GM12878 (cell line): ENCODE measurements around the gene ATG4B. TPM values are rescaled to one million over a fixed set of nuclear protein-coding genes. Genes with fewer than 3 reads are reported as not detected.

ENCODE experiments used
- ATAC-seq: fragments of 200-7000 bp; cut with Tn5 transposase; 3 replicates; pipeline ENCODE4 v1.9.1; 2020; ENCODE audit warnings: mild to moderate bottlenecking, moderate library complexity
- BruUV-seq: library from RNA; stranded (reverse); fragments of 400-500 nt; replicated peaks from 2 replicates; lab custom pipeline; 2021; lab: Mats Ljungman, UMichigan
- CTCF ChIA-PET: fragments of 300-600 bp; sonication (Branson Sonifier 250); formaldehyde crosslinking; extraction: SDS; loops from one replicate; lab custom pipeline; 2021; ENCODE audit warnings: inconsistent platforms; lab: Yijun Ruan, JAX
- POLR2A ChIA-PET: fragments of 350-600 bp; formaldehyde crosslinking; extraction: SDS; loops from one replicate; lab custom pipeline; 2021; ENCODE audit warnings: inconsistent platforms; lab: Charles Lee
- RAD21 ChIA-PET: fragments of 300-600 bp; sonication (Branson Sonifier 250); formaldehyde crosslinking; loops from one replicate; lab custom pipeline; 2023; ENCODE audit warnings: antibody characterized with exemption; ENCODE audit not compliant: unreplicated experiment; lab: Charles Lee
- SMC1A ChIA-PET: fragments of 300-600 bp; sonication (Branson Sonifier 250); formaldehyde crosslinking; loops from one replicate; lab custom pipeline; 2023; ENCODE audit not compliant: unreplicated experiment, uncharacterized antibody; lab: Charles Lee
- DNase-seq: peaks from one replicate; pipeline ENCODE4 v3.0.0-alpha.2; 2011; ENCODE audit warnings: low read depth, low spot score
- FAIRE-seq: peaks from 3 replicates; lab custom pipeline; 2011; peaks lifted over from hg19 to GRCh38; lab: Jason Lieb, UNC
- H2AFZ ChIP-seq: 2 replicates; pipeline ENCODE4 v1.6.0; 2011; ENCODE audit warnings: low read depth, low read length, control low read depth; ENCODE audit not compliant: control insufficient read depth
- H3K27ac ChIP-seq: 2 replicates; pipeline ENCODE4 v1.5.1; 2011; ENCODE audit warnings: control low read depth; ENCODE audit not compliant: control insufficient read depth, insufficient read depth
- H3K27me3 ChIP-seq, 2 experiments: replicated peaks in 1 of 2; 2 replicates each; pipeline versions ENCODE4 v1.6.0 to v1.6.1; 2011; ENCODE audit warnings: low read length in 1 of 2; ENCODE audit not compliant: control insufficient read depth in 2 of 2, insufficient read depth in 2 of 2
- H3K36me3 ChIP-seq, 2 experiments: 2 replicates each; pipeline ENCODE4 v1.5.1; 2011; ENCODE audit warnings: low read length in 1 of 2; ENCODE audit not compliant: control insufficient read depth in 2 of 2, insufficient read depth in 2 of 2
- H3K4me1 ChIP-seq: 2 replicates; pipeline ENCODE4 v1.6.1; 2011; ENCODE audit warnings: mild to moderate bottlenecking, low read length, moderate library complexity, mixed read lengths; ENCODE audit not compliant: control insufficient read depth, insufficient read depth
- H3K4me2 ChIP-seq: 2 replicates; pipeline ENCODE4 v1.6.0; 2011; ENCODE audit warnings: control low read depth; ENCODE audit not compliant: control insufficient read depth, insufficient read depth
- H3K4me3 ChIP-seq: fragments of 200-600 bp; sonication (generic); 2 replicates; pipeline ENCODE4 v1.5.1; 2016
- H3K79me2 ChIP-seq: 2 replicates; pipeline ENCODE4 v1.6.0; 2011; ENCODE audit warnings: low read length; ENCODE audit not compliant: control insufficient read depth, insufficient read depth
- H3K9ac ChIP-seq: 2 replicates; pipeline ENCODE4 v1.8.0; 2011; ENCODE audit warnings: low read length, control low read depth, mixed read lengths; ENCODE audit not compliant: control insufficient read depth, insufficient read depth
- H3K9me3 ChIP-seq: replicated peaks from 3 replicates; pipeline ENCODE4 v1.5.1; 2011; ENCODE audit warnings: mild to moderate bottlenecking, low read length; ENCODE audit not compliant: control insufficient read depth, insufficient read depth
- H4K20me1 ChIP-seq: 2 replicates; pipeline ENCODE4 v1.6.0; 2011; ENCODE audit not compliant: control insufficient read depth, insufficient read depth
- BHLHE40 ChIP-seq, 2 experiments: fragments of 450-650 bp in 1 of 2; IDR thresholded peaks; 2 replicates each; pipeline ENCODE4 v1.6.1; 2011 to 2017; ENCODE audit warnings: low read depth in 2 of 2, borderline replicate concordance in 1 of 2, improper control_type of control experiment in 1 of 2, low read length in 1 of 2, mild to moderate bottlenecking in 1 of 2
- JUND ChIP-seq: IDR thresholded peaks from 2 replicates; pipeline ENCODE4 v1.6.1; 2012; ENCODE audit warnings: low read depth, mild to moderate bottlenecking, low read length, improper control_type of control experiment, moderate library complexity
- MEF2A ChIP-seq: IDR thresholded peaks from 2 replicates; pipeline ENCODE4 v1.6.1; 2011; ENCODE audit warnings: low read depth, mild to moderate bottlenecking, low read length, moderate library complexity; ENCODE audit not compliant: insufficient read depth
- MYB ChIP-seq: fragments of 150-350 bp; IDR thresholded peaks from 2 replicates; pipeline ENCODE4 v1.6.1; 2014; ENCODE audit warnings: mild to moderate bottlenecking, low read depth, low read length, borderline replicate concordance
- NR2C2 ChIP-seq: IDR thresholded peaks from 2 replicates; pipeline ENCODE4 v1.6.1; 2011; ENCODE audit warnings: borderline replicate concordance, low read depth; ENCODE audit not compliant: control insufficient read depth, insufficient read length
- NR2F1 ChIP-seq: fragments of 450-650 bp; conservative IDR thresholded peaks from 2 replicates; pipeline ENCODE4 v1.6.1; 2017; ENCODE audit warnings: mild to moderate bottlenecking
- POLR2AphosphoS2 ChIP-seq: IDR thresholded peaks from 2 replicates; pipeline ENCODE4 v1.6.1; 2011; ENCODE audit warnings: low read depth, mild to moderate bottlenecking, low read length, improper control_type of control experiment, moderate library complexity
- RFX5 ChIP-seq: IDR thresholded peaks from 2 replicates; pipeline ENCODE4 v1.6.1; 2011; ENCODE audit warnings: low read depth, low read length, improper control_type of control experiment
- SIN3A ChIP-seq: IDR thresholded peaks from 2 replicates; pipeline ENCODE4 v1.6.1; 2012; ENCODE audit warnings: low read depth, low read length, improper control_type of control experiment
- SREBF1 ChIP-seq: IDR thresholded peaks from 2 replicates; pipeline ENCODE4 v1.6.1; 2012; ENCODE audit warnings: mild to moderate bottlenecking, low read length
- WGBS: methylation state at CpG from one replicate; pipeline ENCODE4 v1.1.6; 2016; ENCODE audit warnings: low lambda C conversion rate; ENCODE audit not compliant: insufficient replicate concordance, insufficient coverage; ENCODE audit errors: missing lambda C conversion rate; 5-methylcytosine and 5-hydroxymethylcytosine counted together
- in situ Hi-C: fragments of 300-500 bp; cut with MboI; formaldehyde crosslinking; loops from 9 replicates; pipeline ENCODE4 v1.14.3; 2018; ENCODE audit warnings: mixed read lengths
- intact Hi-C: fragments of 100-400 bp; cut with micrococcal nuclease; formaldehyde crosslinking; loops from one replicate; pipeline ENCODE4 v1.14.2; 2022; ENCODE audit not compliant: unreplicated experiment
- polyA plus RNA-seq, 11 experiments: library from polyadenylated mRNA; depleted of rRNA in 4 of 11; unstranded in 6 of 11; stranded (reverse) in 5 of 11; fragments of >200 nt; fragmentation: Nextera tagmentation in 4 of 11; fragmentation: Illumina TruSeq in 1 of 11; extraction: Ambion mirVana in 4 of 11; extraction: Trizol in 1 of 11; gene quantifications; 1 replicate in 1 of 11; 2 replicates in 10 of 11; pipeline versions ENCODE4 v1.2.1 to v1.2.3, GENCODE V29; 2011 to 2016; ENCODE audit warnings: inconsistent platforms in 2 of 11, missing spikeins in 2 of 11, low read depth in 1 of 11
- total RNA-seq, 4 experiments: library from RNA; depleted of rRNA in 3 of 4; stranded (reverse); fragments of >200 nt in 3 of 4; fragmentation: Illumina TruSeq in 1 of 4; extraction: Trizol in 1 of 4; gene quantifications; 2 replicates each; pipeline versions ENCODE4 v1.2.1 to v1.2.3, GENCODE V29; 2013 to 2021
- TF ChIP-seq, protein P1 (sequence below): fragments of 150-350 bp; IDR thresholded peaks from 2 replicates; pipeline ENCODE4 v1.6.1; 2016; ENCODE audit warnings: low read depth, low read length
- TF ChIP-seq, protein P2 (sequence below): fragments of 450-650 bp; IDR thresholded peaks from 2 replicates; pipeline ENCODE4 v1.6.1; 2017; ENCODE audit warnings: mild to moderate bottlenecking, low read depth, inconsistent platforms; ENCODE audit not compliant: poor library complexity, severe bottlenecking
- TF ChIP-seq, protein P3 (sequence below): fragments of 450-650 bp; IDR thresholded peaks from 2 replicates; pipeline ENCODE4 v1.6.1; 2017; ENCODE audit warnings: mild to moderate bottlenecking, moderate library complexity

ATG4B gene
- total and polyA plus RNA-seq, 10 of the 15 experiments (the other 5 are each of a cell fraction or from before 2014, with no cell fraction given), result 5.8 to 84.1 (median 64.9) TPM

DNA sequence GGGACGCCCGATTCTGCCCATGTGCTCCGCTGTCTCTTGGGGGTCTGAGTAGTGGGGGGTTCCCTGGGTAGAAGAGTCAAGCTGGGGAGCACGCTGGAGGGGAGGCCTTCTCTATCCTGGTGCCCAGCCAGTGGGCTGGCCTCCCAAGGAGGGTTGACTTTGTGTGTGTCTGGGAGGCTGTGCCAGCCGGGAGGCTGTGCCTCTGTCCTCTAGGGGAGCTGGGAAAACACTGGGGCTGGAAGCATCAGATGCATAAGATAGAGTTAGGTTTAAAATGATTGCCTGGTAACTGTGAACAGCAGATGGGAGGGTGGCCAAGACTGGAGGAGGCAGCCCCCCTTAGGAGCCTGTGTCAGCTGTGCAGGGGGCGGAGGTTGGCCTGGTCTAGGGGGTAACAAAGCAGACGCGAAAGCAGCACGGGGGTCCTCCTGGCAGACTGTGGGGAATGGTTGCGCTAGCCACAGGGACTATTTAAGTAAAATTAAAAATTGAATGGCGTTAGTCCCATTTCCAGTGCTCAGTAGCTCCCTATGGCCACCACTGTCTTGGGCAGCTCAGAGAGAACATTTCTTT is 65.6 kb downstream of the ATG4B start:
- intact Hi-C loops, result loop anchor here (2.0 kb wide), 1 partner anchor 30 kb away; no protein-coding TSS in a partner anchor
- POLR2A ChIA-PET, result interaction anchor here (1.4 to 2.6 kb wide), 3 partner anchors 14 to 183 kb away, joined by 3 to 19 read pairs (median 5); partner anchors contain the start of gene D2HGDH
- Histone ChIP-seq H3K36me3 (peaks cover 5 to 11% of the 10 kb centered on the region in 2 experiments; a peak in 3 of 4 replicates), H4K20me1 (no peaks in the 10 kb centered on the region), H3K4me3 (peak overlapping the region; percentile 95), H3K9me3 (peaks cover 4% of the 10 kb centered on the region; the same call in 1 of the 3 replicates), H3K27ac (peak overlapping the region; percentile 72), H3K9ac (peak overlapping the region; percentile 83), H3K27me3 (no peaks in the 10 kb centered on the region), H2AFZ (peak overlapping the region; percentile 71), H3K4me1 (0 out of 2 replicates have a peak, but pooled peaks cover 6% of the 10 kb centered on the region), H3K4me2 (peak overlapping the region; percentile 96), H3K79me2 (peaks cover 14% of the 10 kb centered on the region)
- RAD21 ChIA-PET, result interaction anchor here (2.7 kb wide), 1 partner anchor 31 kb away, joined by 14 read pairs; the partner anchor contains the start of gene D2HGDH
- DNase-seq, result no peak
- 44% methylated on average over 9 of the region's 11 CpGs for WGBS
- SMC1A ChIA-PET, result interaction anchor here (0.9 to 1.9 kb wide), 4 partner anchors 13 to 156 kb away, joined by 3 to 9 read pairs (median 4); partner anchors contain the start of gene PDCD1
- BruUV-seq, result no TSS peak
- in situ Hi-C loops, result loop anchor here (5.0 kb wide), 1 partner anchor 174 kb away; no protein-coding TSS in a partner anchor
- no peak for FAIRE-seq
- ATAC-seq, result no peak
- CTCF ChIA-PET, result interaction anchor here (0.7 to 2.4 kb wide), 7 partner anchors 11 to 175 kb away, joined by 3 to 10 read pairs (median 6); no protein-coding TSS in a partner anchor
- TF ChIP-seq MYB (no peak), POLR2AphosphoS2 (no peak), BHLHE40 (IDR thresholded peaks at IDR 0.05; ENCODE audit: borderline replicate concordance in 1 of 2, low read depth in 2 of 2, low read length in 1 of 2) (no peak), JUND (no peak), RFX5 (no peak), SIN3A (no peak), MEF2A (no peak), SREBF1 (no peak), NR2F1 (no peak), NR2C2 (no peak)
- TF ChIP-seq, protein P1, sequence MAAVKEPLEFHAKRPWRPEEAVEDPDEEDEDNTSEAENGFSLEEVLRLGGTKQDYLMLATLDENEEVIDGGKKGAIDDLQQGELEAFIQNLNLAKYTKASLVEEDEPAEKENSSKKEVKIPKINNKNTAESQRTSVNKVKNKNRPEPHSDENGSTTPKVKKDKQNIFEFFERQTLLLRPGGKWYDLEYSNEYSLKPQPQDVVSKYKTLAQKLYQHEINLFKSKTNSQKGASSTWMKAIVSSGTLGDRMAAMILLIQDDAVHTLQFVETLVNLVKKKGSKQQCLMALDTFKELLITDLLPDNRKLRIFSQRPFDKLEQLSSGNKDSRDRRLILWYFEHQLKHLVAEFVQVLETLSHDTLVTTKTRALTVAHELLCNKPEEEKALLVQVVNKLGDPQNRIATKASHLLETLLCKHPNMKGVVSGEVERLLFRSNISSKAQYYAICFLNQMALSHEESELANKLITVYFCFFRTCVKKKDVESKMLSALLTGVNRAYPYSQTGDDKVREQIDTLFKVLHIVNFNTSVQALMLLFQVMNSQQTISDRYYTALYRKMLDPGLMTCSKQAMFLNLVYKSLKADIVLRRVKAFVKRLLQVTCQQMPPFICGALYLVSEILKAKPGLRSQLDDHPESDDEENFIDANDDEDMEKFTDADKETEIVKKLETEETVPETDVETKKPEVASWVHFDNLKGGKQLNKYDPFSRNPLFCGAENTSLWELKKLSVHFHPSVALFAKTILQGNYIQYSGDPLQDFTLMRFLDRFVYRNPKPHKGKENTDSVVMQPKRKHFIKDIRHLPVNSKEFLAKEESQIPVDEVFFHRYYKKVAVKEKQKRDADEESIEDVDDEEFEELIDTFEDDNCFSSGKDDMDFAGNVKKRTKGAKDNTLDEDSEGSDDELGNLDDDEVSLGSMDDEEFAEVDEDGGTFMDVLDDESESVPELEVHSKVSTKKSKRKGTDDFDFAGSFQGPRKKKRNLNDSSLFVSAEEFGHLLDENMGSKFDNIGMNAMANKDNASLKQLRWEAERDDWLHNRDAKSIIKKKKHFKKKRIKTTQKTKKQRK, result no peak
- TF ChIP-seq, protein P2, sequence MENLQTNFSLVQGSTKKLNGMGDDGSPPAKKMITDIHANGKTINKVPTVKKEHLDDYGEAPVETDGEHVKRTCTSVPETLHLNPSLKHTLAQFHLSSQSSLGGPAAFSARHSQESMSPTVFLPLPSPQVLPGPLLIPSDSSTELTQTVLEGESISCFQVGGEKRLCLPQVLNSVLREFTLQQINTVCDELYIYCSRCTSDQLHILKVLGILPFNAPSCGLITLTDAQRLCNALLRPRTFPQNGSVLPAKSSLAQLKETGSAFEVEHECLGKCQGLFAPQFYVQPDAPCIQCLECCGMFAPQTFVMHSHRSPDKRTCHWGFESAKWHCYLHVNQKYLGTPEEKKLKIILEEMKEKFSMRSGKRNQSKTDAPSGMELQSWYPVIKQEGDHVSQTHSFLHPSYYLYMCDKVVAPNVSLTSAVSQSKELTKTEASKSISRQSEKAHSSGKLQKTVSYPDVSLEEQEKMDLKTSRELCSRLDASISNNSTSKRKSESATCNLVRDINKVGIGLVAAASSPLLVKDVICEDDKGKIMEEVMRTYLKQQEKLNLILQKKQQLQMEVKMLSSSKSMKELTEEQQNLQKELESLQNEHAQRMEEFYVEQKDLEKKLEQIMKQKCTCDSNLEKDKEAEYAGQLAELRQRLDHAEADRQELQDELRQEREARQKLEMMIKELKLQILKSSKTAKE, result no peak
- TF ChIP-seq, protein P3, sequence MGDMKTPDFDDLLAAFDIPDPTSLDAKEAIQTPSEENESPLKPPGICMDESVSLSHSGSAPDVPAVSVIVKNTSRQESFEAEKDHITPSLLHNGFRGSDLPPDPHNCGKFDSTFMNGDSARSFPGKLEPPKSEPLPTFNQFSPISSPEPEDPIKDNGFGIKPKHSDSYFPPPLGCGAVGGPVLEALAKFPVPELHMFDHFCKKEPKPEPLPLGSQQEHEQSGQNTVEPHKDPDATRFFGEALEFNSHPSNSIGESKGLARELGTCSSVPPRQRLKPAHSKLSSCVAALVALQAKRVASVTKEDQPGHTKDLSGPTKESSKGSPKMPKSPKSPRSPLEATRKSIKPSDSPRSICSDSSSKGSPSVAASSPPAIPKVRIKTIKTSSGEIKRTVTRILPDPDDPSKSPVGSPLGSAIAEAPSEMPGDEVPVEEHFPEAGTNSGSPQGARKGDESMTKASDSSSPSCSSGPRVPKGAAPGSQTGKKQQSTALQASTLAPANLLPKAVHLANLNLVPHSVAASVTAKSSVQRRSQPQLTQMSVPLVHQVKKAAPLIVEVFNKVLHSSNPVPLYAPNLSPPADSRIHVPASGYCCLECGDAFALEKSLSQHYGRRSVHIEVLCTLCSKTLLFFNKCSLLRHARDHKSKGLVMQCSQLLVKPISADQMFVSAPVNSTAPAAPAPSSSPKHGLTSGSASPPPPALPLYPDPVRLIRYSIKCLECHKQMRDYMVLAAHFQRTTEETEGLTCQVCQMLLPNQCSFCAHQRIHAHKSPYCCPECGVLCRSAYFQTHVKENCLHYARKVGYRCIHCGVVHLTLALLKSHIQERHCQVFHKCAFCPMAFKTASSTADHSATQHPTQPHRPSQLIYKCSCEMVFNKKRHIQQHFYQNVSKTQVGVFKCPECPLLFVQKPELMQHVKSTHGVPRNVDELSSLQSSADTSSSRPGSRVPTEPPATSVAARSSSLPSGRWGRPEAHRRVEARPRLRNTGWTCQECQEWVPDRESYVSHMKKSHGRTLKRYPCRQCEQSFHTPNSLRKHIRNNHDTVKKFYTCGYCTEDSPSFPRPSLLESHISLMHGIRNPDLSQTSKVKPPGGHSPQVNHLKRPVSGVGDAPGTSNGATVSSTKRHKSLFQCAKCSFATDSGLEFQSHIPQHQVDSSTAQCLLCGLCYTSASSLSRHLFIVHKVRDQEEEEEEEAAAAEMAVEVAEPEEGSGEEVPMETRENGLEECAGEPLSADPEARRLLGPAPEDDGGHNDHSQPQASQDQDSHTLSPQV, result no peak
